A673 (cell line): ENCODE results near the gene MYT1.

Experiments
- CTCF ChIP-seq: fragments of 300-800, 200-600 bp; sonication (generic); conservative IDR thresholded peaks from 2 replicates; pipeline ENCODE4 v1.5.1; 2017; ENCODE audit warnings: low read depth, mild to moderate bottlenecking, antibody characterized with exemption, low read length, moderate library complexity, mixed read lengths
- EZH2 ChIP-seq: fragments of 200-600 bp; sonication (generic); IDR thresholded peaks from 2 replicates; pipeline ENCODE4 v1.6.1; 2017; ENCODE audit warnings: borderline replicate concordance, low read depth, mild to moderate bottlenecking, mixed read lengths, antibody characterized with exemption, low read length; ENCODE audit not compliant: poor library complexity, severe bottlenecking

- TF ChIP-seq CTCF (no peak), EZH2 (no peak)
These were observed 24.8 kb upstream of the MYT1 start for GRCh38 chr20:64139199-64140060.
